Omental fat pad (tissue), 4 donors: ENCODE results near the gene ONECUT1. TPM values are rescaled to one million over a fixed set of nuclear protein-coding genes. Genes with fewer than 3 reads are reported as not detected.

Source experiments
- ATAC-seq: fragments of 150-250 bp; one replicate; pipeline ENCODE4 v1.9.1; 2016; ENCODE audit warnings: mild to moderate bottlenecking, moderate library complexity; ENCODE audit not compliant: low FRiP score
- DNase-seq: peaks from one replicate; pipeline ENCODE4 v3.0.0-alpha.2; 2019; ENCODE audit warnings: low spot score
- total RNA-seq, 4 donors: library from RNA; depleted of rRNA; stranded (reverse); fragments of >200 nt; gene quantifications; one replicate each; pipeline ENCODE4 v1.1.0, GENCODE V29; 2016
- TF ChIP-seq, protein P1 (sequence below), 3 donors: fragments of 450-650 bp; IDR thresholded peaks; one replicate each; pipeline ENCODE4 v1.5.1; 2016 to 2017; ENCODE audit warnings: antibody characterized with exemption in 3 of 3, mild to moderate bottlenecking in 3 of 3, moderate library complexity in 2 of 3

ONECUT1 gene
- total RNA-seq, 4 donors from 2014 or later = 0.38 TPM; not detected in 3

DNA sequence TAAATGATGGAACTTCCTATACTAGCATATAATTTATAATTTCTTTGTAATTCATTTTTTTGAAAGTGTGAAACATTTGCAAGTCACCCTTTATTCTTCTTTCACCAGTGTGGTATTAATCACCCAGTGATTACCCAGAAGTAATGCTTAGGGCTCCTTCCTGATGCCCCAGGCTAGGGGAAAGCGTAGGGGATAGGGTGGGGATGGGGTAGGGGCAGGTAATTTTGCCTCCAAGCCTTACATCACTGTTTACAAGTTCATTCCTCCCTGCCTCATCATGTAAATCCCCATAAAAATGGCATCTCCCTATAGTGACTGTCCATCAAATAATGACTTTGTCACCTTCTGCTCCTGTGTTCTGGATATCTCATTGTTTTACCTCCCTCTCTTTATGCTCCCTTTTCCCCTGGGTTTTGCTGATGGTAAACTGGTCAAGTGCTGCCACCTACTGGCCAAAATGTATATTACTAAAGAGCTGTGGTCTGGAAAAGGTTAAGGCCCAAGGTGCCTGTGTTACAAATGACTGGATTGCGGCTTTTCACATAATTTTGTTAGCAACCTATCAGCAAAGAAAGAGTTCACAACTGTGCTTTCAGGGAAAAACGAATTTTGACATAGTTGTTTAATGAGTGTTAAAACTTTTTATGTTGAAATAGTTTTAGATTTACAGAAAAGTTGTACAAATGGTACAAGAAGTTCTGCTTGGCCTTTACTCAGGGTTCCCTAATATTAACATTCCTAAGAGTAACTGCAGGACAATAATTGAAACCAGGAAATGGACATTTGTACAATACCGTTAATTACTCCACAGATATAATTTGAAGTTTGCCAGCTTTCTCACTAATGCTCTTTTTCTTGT is 54.7 kb downstream of the ONECUT1 start:
- peak; percentile 76 for ATAC-seq
- TF ChIP-seq, protein P1, sequence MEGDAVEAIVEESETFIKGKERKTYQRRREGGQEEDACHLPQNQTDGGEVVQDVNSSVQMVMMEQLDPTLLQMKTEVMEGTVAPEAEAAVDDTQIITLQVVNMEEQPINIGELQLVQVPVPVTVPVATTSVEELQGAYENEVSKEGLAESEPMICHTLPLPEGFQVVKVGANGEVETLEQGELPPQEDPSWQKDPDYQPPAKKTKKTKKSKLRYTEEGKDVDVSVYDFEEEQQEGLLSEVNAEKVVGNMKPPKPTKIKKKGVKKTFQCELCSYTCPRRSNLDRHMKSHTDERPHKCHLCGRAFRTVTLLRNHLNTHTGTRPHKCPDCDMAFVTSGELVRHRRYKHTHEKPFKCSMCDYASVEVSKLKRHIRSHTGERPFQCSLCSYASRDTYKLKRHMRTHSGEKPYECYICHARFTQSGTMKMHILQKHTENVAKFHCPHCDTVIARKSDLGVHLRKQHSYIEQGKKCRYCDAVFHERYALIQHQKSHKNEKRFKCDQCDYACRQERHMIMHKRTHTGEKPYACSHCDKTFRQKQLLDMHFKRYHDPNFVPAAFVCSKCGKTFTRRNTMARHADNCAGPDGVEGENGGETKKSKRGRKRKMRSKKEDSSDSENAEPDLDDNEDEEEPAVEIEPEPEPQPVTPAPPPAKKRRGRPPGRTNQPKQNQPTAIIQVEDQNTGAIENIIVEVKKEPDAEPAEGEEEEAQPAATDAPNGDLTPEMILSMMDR (IDR thresholded peaks at IDR 0.05) = peak in 1 of 3 donors; percentile 66
- peak; percentile 58 for DNase-seq

DNA sequence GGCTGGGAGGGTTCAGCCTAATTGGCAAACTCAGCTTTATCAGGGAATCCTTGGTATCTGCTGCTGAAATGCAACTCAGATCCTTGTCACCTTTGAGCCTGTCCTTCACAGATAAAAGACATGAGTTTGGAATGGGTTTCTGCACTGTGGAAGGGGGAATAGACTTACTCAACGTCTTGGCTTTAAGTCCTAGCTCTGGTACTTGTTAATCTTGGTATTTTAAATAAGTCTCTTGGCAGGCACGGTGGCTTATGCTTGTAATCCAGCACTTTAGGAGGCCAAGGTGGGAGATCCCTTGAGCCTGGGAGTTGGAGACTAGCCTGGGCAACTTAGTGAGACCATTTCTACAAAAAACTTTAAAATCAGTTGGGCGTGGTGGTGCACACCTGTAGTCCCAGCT is 55.8 kb downstream of the ONECUT1 start:
- TF ChIP-seq, protein P1 (IDR thresholded peaks at IDR 0.05) = no peak
- DNase-seq = no peak
- no peak for ATAC-seq

DNA sequence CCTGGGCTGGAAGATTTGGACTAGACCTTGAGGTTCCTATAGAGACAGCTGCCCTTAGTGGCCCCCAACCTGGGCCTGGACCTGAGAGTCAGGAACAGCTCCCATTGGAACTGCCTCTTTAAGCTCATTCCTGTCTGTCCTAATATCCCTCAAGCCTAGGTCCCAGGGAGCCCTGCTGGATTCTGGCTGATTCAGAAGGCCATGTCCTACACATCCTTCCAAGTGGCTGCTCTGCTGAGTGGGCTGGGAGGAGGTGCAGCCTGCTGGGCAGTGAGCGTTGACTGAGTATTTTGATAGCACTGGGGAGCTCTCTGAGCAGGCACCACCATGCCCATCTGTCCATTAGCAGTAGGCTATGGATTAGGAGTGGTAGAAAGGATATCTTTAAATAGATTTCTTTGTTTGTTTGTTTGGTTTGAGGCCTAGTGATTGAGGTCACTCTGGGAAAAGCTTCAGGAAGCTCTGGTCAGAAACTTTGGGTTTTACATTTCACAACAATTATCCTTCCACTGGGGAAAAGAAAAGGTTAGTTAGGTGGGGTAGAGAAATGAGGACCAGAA is 56.4 kb downstream of the ONECUT1 start:
- ATAC-seq (no peak), DNase-seq (no peak)
- TF ChIP-seq, protein P1 (IDR thresholded peaks at IDR 0.05) = no peak

DNA sequence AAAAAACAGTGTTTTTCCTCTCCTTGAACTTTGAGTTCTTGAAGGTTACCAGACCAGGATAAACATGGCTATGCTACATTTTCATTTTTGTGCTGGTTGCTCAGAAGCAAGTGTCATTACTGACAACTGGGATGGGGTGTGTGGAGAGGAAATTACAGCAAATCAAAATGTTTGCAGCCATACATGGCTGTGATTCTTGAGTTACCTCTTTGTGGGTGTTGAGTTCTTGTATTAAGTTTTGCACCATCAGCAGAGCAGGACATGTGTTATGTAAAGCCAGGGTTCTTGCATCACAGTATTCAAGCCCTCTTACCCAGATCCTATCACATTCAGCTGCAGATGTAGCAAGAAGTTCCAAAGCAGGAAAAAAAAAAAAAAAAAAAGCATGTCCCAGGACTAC is 57.0 kb downstream of the ONECUT1 start:
- no peak for DNase-seq
- no peak for ATAC-seq
- TF ChIP-seq, protein P1 (IDR thresholded peaks at IDR 0.05) = no peak

DNA sequence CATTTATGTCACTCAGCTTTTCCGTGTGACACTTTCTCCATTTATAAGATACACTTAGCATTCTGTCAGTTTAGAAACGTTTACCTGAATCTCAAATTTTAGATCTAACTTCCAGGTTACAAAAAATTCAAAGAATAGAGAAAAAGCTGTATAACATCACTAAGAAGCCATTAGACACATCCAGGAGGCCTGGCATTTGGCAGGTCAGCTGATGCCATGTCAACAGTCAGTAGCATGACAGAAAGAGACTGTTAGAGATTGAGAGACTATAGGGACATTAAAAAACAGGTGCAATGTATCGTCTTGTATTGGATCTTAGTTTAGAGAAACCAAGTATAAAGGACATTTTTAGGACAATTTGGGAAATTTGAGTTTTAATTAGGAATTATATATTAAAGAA is 57.6 kb downstream of the ONECUT1 start:
- ATAC-seq = no peak
- no peak for DNase-seq
- TF ChIP-seq, protein P1 (IDR thresholded peaks at IDR 0.05) = no peak

DNA sequence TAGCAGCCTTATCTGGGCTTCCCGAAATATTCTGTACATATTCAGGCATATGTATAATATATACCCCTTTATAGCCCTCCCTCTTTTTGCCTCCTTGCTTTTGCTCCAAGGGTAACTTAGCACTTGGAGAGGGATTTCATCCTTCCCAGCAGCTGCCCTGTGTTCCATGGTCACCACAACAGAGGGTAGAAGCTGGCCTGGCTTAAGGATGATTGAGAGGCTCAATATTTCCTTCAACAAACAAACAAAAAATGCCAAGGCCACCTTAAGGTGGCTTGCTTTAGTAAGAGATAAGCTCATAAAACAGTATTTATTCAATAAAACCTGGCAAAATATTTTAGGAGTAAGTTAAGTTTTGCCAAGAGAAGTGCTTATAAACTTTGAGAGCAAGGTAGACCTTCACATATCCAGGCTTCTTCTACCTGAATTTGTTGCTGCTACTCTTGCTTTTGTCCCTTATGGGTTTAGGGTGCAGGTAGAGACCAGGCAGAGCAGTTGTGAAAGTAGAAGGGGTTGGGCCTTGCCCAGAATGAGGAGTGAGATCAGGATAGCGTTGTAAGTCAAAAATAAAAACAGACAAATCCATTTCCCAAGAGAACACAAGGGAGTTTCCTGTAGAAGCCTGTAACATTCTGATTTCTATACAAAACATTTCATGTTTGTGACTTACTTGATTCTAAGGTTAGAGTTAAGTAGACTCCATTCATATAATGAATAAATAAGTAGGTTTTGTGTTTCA is 58.2 kb downstream of the ONECUT1 start:
- DNase-seq (no peak), ATAC-seq (no peak)
- TF ChIP-seq, protein P1 (IDR thresholded peaks at IDR 0.05) = no peak
